ENCODE results near the gene BMAL1.

Gene BMAL1

DNA sequence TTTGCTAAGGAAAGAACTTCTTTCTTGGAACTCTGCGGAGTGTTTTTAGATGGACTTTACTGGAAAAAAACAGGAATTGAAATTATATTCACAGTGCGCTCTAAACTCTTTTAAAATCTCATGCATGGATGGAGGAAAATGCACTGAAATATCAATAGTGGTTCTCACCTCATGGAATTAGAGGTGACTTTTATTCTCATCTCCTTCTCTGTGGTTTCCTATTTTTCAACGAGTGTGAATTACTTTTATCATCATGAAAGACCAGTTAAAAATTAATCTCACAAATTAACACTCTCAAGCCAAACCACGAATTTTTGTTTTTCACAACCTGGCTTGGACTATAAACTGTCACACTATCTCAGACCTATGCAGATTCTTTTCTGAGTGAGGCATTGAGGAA, 16.6 kb downstream of the BMAL1 start:
- no peak for DNase-seq

DNA sequence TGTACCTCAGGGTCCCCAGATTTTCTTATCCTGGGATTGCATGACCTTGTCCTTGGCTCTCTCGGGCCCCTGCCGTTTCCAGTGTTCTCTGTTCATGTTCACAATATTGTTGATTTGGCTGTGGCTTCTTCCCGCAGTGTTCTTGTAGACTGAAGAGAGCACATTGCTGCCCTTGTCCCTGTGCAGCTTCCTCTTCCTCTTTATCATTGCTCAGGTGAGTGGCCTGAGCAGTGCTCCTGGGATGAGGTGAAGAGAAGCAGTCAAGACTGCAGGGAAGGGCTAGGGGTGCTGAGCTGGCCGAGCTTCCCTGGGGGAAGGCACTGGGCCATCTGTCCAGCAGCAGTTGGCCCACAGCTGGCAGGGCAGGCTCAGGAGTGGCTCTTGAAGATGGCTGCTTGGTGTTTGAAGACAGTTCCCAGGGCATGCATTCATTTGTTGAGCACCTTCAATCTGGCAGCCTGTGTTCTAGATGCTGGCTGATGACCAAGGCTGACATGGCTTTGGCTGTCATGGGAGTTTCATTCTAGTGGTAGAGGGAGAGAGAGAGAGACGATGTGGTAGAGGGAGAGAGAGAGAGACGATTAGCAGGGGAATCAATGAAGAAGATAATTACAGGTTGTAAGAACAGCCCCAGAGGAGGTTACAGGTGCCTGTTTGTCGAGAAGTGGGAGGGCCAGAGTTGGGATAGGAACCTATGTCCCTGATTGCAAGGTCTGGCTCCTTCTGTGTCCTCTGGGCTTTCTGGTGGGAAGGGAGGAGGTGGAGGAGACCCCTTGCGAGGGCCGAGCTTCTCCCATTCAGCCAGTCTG, 17.4 kb downstream of the BMAL1 start:
- DNase-seq = no peak

DNA sequence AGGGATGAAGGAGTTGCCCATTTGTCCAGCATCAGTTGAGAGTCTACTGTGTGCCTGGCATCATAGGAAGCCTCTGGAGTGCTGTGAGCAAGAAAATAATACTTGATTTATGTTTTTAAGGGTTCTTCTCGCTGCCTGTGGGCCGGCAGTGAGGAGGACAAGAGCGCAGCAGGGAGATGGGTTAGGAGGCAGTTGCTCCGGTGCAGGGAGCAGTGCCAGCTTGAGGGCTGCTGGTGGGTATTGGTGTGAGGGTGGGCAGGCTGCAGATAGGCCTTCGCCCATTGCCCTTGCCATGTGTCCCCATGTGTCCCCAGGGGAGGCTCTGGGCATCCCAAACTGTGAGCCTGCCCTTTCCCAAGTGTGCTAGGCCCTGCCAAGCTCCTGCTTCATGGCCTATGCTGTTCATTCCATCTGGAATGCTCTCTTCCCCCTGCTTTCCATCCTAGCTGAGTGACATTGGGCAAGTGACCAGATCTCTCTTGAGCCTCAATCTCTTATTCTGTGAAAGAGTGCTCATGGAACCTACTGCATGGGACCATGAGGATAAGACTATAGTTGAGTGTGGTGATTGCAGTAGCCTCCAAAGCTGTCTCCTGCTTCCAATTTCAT, 19.8 kb downstream of the BMAL1 start:
- no peak for DNase-seq

DNA sequence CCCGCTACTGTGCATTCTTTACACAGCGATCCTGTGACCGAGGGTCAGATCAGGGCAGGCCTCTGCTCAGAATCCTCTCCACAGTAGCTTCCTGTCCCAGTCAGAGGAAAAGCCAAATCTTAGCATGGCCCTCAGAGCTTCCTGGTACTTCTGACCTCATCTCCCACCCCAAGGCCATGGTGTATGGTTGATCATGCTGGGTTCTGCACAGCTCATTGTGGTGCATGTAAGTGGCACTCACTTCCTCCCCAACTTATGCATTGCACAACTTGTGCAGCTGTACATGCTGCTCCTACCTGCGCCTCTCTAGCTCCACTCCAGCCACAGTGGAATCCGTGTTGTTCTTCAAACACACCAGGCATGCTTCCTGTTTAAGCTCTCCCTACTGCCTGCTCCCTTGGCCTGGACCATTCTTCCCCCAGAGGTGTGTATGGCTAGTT, 20.3 kb downstream of the BMAL1 start:
- DNase-seq = no peak

- DNase-seq = no peak
These were observed 21.2 kb downstream of the BMAL1 start for GRCh38 chr11:13298765-13299164.

- DNase-seq = no peak
These were observed 23.9 kb downstream of the BMAL1 start for GRCh38 chr11:13301522-13301921.

DNA sequence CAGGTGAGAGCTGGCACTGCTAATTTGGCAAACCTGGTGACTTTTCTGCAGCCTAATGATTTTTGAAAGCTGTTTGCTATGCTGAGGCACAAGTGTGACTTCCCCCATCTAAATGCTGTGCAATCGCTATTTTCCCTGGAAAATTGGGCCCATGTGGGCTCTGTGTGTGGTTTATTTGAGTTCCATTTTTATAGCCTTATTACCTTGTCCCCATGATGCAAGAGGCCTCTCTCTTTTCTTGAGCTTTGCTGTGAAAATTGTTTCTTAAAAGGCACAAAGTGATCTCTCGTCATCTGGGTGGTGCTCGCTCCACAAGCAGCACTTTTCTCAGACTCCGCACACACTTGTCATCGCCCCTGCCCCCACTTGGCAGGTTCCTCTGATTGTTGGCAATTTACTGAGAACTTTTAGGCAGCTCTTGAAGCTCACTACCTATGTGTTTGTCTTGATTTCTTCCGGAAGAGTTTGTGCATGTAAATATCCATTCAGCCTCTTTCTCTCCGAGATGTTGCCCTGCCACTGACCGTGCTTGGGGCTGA, 24.9 kb downstream of the BMAL1 start:
- DNase-seq = no peak

- no peak for DNase-seq
These were observed 26.4 kb downstream of the BMAL1 start for GRCh38 chr11:13303668-13304649.

- DNase-seq = no peak
These were observed 27.2 kb downstream of the BMAL1 start for GRCh38 chr11:13304655-13305335.

DNA sequence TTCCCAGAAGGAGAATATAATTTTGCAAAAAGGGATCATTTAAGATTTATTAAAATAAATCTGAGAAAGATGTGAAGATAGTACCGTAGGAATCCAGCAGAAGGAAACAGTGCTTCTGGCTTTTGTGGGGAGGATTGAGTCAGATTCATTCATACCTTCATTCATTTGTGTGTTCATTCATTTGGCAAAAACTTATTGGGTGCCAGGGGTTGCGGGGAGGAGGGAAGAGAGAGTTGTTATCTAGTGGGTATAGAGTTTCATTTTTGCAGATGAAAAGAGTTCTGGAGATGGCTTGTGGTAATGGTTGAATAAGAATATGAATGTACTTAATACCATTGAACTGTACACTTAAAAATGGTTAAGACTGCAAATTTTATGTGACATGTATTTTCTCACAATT, 31.1 kb downstream of the BMAL1 start:
- no peak for DNase-seq

- no peak for DNase-seq
These were observed 31.6 kb downstream of the BMAL1 start for GRCh38 chr11:13309156-13309555.

DNA sequence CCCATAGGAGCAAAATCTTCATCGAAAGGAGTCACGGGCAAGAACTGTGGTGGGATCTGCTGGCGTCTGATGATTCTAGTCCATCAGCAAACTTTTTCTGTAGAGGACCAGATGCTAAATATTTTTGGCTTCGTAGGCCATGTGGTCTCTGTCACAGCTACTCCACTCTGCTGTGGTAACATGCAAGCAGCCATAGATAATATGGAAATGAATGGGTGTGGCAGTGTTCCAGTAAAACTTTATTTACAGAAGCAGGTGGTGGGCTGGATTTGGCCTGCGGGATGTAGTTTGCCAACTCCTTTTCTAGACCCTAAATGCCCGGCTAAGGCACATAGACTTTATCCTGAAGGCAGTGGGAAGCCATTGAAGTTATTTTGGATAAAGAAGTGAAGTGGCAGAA, 32.9 kb downstream of the BMAL1 start:
- DNase-seq = no peak

DNA sequence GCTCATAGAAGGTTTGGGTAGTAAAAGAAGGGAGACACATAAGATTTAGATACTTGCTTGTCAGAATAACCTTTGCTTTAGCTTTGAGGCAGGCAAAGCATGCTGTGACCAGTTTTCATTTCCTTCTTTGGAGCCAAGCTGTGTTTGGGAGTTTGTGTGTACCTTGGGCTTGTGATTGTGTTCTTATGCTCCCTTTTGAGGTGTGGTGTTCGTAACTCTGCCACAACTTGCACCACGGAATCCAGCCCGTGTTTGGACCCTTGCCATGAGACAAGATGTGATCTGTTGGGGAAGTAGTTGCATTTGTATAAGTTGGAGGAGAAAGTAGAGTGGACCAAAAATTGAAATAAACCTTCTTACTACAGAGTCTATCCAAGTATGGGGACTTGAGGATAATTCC, 34.0 kb downstream of the BMAL1 start:
- no peak for DNase-seq

DNA sequence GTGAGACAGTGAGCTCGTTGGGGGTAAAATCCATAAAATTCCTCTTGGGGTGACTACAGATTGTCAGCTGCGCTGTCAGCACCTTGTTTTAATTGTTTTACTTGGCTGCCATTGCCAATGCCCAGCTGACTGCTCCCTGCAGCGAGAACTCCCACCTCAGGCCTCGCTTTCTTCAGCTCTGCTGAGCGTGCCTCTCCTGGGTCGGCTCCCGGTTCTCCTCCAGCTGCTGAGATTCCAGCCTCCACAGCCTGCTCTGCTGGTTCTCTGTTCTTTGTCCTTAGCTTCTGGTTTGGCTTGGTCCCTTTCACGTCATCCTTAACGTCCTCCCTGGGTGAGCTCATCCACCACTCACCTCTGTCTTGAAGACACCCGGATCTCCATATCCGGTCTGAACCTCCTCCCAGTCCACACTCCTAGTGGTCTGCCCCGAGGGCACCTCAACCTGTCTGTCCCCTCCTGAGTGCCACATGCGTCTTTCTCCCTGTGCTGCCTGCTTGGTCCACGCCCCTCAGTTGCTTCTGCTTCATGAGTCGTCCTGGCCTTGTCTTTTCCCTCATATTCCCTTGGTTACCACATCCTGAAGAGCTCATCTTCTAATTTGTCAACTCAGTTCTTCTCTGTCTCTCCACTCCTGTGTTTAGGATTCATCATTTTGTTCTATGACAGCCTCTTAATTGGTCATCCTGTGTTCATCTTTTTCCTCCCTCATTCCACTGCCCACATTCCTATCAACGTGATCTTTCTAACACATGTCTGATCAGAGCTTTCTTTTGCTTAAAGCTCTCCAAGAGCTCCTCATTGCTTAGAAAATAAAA, 35.6 kb downstream of the BMAL1 start:
- no peak for DNase-seq

DNA sequence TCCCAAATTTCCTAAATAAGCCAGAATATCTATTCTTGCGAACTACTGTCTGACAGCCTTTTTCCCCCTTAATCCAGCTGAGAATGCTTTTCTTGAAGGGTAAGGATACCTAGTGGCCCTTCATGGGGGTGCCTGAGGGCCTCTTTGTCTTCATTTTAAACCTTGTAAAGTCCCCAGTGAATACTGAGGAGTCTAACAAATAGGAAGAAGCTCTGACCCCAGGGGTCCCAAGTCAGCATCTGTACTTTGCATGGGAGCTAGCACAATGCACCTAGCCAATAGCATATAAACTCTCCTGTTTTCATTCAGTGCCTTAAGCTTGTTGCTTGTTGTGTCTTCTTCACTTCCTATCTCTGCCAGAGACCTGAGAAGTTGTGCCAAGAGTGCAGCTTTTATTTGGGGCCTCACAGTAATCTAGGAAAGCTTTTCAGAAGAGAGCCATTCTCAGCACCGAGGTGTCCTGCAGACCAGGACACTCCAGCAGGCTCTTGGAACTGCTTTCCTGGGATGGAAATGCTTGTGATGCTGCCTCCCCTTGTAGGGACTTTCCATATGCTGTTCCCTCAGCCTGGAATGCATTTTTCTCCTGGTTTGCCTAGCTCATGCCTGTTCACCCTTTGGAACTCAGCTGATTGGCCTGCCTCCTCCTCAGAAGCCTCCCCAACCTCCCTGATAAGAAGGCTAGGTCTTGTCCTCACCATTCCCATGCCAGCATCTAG, 37.2 kb downstream of the BMAL1 start:
- no peak for DNase-seq

- no peak for DNase-seq
These were observed 38.2 kb downstream of the BMAL1 start for GRCh38 chr11:13315517-13316432.

DNA sequence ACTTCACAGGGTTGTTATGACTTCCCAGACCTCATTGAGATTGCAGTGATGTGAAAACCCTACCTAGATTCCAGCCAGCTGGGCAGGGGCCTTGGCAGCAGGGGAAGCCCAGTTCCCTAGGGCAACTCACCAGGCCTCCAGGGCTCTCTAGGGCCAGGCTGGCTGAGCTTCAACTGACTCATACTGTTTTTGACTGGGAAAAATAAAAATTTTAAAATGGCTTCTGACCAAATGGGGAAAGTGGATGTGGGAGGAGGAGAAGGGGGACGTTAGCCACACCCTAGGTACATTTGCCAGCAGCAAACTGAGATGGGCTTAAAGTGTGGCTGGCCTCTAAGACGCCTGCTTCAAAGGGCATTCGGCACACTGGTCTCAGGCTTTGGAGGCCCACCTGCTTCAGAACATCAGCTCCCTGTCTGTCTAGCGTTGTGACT, 39.0 kb downstream of the BMAL1 start:
- no peak for DNase-seq

DNA sequence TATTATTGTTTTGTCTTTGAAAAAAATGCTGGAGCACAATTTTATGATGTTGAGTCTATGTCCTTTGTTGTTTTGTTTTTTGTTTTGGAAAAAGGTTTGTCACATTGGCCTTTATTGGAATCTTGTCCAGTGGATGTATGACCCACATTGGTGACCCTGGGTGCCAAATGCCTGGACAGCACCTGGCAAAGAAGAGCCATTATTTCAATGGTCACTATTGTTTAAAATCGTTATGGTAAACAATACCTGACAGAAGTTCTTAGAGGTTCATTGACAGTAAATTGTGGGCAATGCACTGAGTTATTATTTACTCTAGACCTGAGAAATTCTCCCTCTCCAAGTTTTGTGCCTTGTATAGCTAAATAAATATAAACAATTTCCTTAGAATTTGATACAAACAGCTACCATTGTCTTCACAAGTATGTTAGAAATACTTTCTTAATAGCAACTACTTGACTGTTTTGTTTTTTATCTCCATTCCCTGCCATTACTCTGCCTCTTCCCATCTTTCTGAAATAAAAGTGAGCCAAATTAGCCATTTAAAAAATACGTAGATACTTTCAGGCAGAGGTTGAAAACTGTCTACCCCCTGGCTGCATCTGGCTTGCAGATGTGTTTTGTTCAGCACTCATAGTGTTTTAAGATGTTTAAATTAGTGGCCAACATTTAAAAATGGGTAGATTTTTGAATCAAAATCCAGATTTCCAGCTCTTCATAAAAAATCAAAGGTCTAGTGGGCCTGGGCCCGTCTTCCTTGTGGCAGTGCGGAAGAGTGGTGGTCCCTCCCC, 39.9 kb downstream of the BMAL1 start:
- no peak for DNase-seq
